Keratinocyte (primary cell): ENCODE measurements around the gene FDCSP.

Source experiments
- CTCF ChIP-seq, 3 experiments: IDR thresholded peaks in 1 of 3; conservative IDR thresholded peaks in 1 of 3; optimal IDR thresholded peaks in 1 of 3; 2 replicates in 2 of 3; 3 replicates in 1 of 3; pipeline versions ENCODE3 to v1.5.1; 2011; ENCODE audit warnings: low read length in 3 of 3, mild to moderate bottlenecking in 3 of 3, moderate library complexity in 2 of 3, control low read depth in 1 of 3, inconsistent platforms in 1 of 3; ENCODE audit not compliant: insufficient read depth in 2 of 3; ENCODE audit errors: extremely low read depth in 1 of 3
- EZH2 ChIP-seq: IDR thresholded peaks from one replicate; pipeline ENCODE4 v1.6.1; 2012; ENCODE audit warnings: inconsistent platforms, mild to moderate bottlenecking, low read length, moderate library complexity

- TF ChIP-seq CTCF (optimal IDR thresholded peaks at IDR 0.05 in 1 of 3, IDR thresholded peaks at IDR 0.05 in 1 of 3, conservative IDR thresholded peaks at IDR 0.05 in 1 of 3; ENCODE audit: extremely low read depth in 1 of 3, insufficient read depth in 2 of 3, low read length in 3 of 3) = peak; percentile 59 to 75 (median 68)
- TF ChIP-seq EZH2 = no peak
Measured at GRCh38 chr4:70183168-70183939, 42.6 kb upstream of the FDCSP start.
